OCI-LY3 (cell line): ENCODE data around the gene BICD1.
"Not testable (repeated sequence)": the region's sequence is repeated elsewhere in the genome, so short reads cannot be mapped to it uniquely, and the experiment has no call there.

Source experiments
- H2AFZ ChIP-seq: fragments of 200-600, 300-600 bp; shearing (Covaris generic); 2 replicates; pipeline ENCODE4 v1.6.0; 2014; ENCODE audit warnings: antibody characterized with exemption, low read depth, low read length
- H3K27ac ChIP-seq: fragments of 200-600, 300-600 bp; sonication (generic); 2 replicates; pipeline ENCODE4 v1.5.1; 2014; ENCODE audit warnings: mild to moderate bottlenecking, low read length, moderate library complexity, mixed read lengths
- H3K27me3 ChIP-seq: fragments of 200-600, 300-600 bp; sonication (generic); 2 replicates; pipeline ENCODE4 v1.6.1; 2014; ENCODE audit warnings: low read depth, low read length, mixed read lengths
- H3K36me3 ChIP-seq: fragments of 200-600, 300-600 bp; sonication (generic); replicated peaks from 2 replicates; pipeline ENCODE3; 2014; ENCODE audit warnings: low read depth, low read length, mixed read lengths
- H3K4me1 ChIP-seq: fragments of 300-600, 200-600 bp; sonication (generic); 2 replicates; pipeline ENCODE4 v1.6.1; 2014; ENCODE audit warnings: low read length, mixed read lengths
- H3K4me2 ChIP-seq: fragments of 200-600, 300-600 bp; sonication (generic); 2 replicates; pipeline ENCODE4 v1.6.1; 2014; ENCODE audit warnings: low read length, mixed read lengths
- H3K4me3 ChIP-seq: fragments of 300-600, 200-600 bp; sonication (generic); 2 replicates; pipeline ENCODE4 v1.5.1; 2014; ENCODE audit warnings: antibody characterized with exemption, mild to moderate bottlenecking, low read length, moderate library complexity
- H3K79me2 ChIP-seq: fragments of 300-600, 200-600 bp; shearing (Covaris generic); 2 replicates; pipeline ENCODE4 v1.6.1; 2014; ENCODE audit warnings: mild to moderate bottlenecking, low read length, mixed read lengths
- H3K9ac ChIP-seq: fragments of 300-600, 200-600 bp; shearing (Covaris generic); 2 replicates; pipeline ENCODE4 v1.6.0; 2014; ENCODE audit warnings: mild to moderate bottlenecking, low read length, moderate library complexity
- H3K9me3 ChIP-seq: fragments of 200-600, 300-600 bp; shearing (Covaris generic); 2 replicates; pipeline ENCODE4 v1.6.1; 2014; ENCODE audit warnings: low read length, mixed read lengths; ENCODE audit not compliant: insufficient read depth
- H4K20me1 ChIP-seq: fragments of 200-600, 300-600 bp; sonication (generic); 2 replicates; pipeline ENCODE4 v1.6.1; 2016; ENCODE audit warnings: low read length, mixed read lengths; ENCODE audit not compliant: insufficient read depth
- CTCF ChIP-seq: fragments of 200-600, 300-600 bp; sonication (generic); IDR thresholded peaks from 2 replicates; pipeline ENCODE4 v1.5.1; 2014; ENCODE audit warnings: antibody characterized with exemption, low read length, low read depth
- EZH2phosphoT487 ChIP-seq: fragments of 200-600 bp; shearing (Covaris generic); IDR thresholded peaks from 2 replicates; pipeline ENCODE4 v1.6.1; 2018; ENCODE audit warnings: antibody characterized with exemption, mixed run types, low read depth

The BICD1 gene

GRCh38 chr12:32183650-32184049, 77.0 kb downstream of the BICD1 start:
- Histone ChIP-seq H3K9me3 (no peaks in the 10 kb centered on the region), H3K4me3 (no peak overlapping the region), H3K27me3 (no peaks in the 10 kb centered on the region), H3K9ac (no peak overlapping the region), H4K20me1 (no peaks in the 10 kb centered on the region), H3K36me3 (no peaks in the 10 kb centered on the region), H3K4me1 (no peaks in the 10 kb centered on the region), H2AFZ (no peak overlapping the region), H3K4me2 (no peak overlapping the region), H3K27ac (no peak overlapping the region), H3K79me2 (no peaks in the 10 kb centered on the region)
- TF ChIP-seq CTCF, result no peak
- TF ChIP-seq EZH2phosphoT487, result no peak

GRCh38 chr12:32187127-32187526, 80.5 kb downstream of the BICD1 start:
- H4K20me1 ChIP-seq, H3K9ac ChIP-seq, H3K79me2 ChIP-seq, H3K27ac ChIP-seq, H3K27me3 ChIP-seq, H3K4me2 ChIP-seq, H3K4me1 ChIP-seq, H3K9me3 ChIP-seq, H3K4me3 ChIP-seq, H2AFZ ChIP-seq, H3K36me3 ChIP-seq: not testable (repeated sequence)

- Histone ChIP-seq H3K4me3 (no peak overlapping the region), H3K4me1 (peaks cover 2% of the 10 kb centered on the region), H3K27ac (no peak overlapping the region), H3K27me3 (no peaks in the 10 kb centered on the region), H2AFZ (no peak overlapping the region), H3K79me2 (no peaks in the 10 kb centered on the region), H3K36me3 (no peaks in the 10 kb centered on the region), H4K20me1 (no peaks in the 10 kb centered on the region), H3K9ac (no peak overlapping the region), H3K4me2 (no peak overlapping the region), H3K9me3 (0 out of 2 replicates have a peak, but pooled peaks cover 6% of the 10 kb centered on the region)
- TF ChIP-seq CTCF (no peak), EZH2phosphoT487 (no peak)
These were observed 84.8 kb downstream of the BICD1 start for GRCh38 chr12:32191445-32191844.

GRCh38 chr12:32196250-32197198, 89.9 kb downstream of the BICD1 start:
- Histone ChIP-seq H3K9me3 (peaks cover 10% of the 10 kb centered on the region; the same call in 1 of the 2 replicates), H3K27ac (no peak overlapping the region), H3K4me3 (no peak overlapping the region), H2AFZ (no peak overlapping the region), H3K4me2 (0 out of 2 replicates have a peak overlapping the region, but pooled peaks have one; percentile 18), H3K36me3 (peaks cover 3% of the 10 kb centered on the region), H3K27me3 (no peaks in the 10 kb centered on the region), H3K9ac (no peak overlapping the region), H4K20me1 (no peaks in the 10 kb centered on the region), H3K4me1 (peaks cover 6% of the 10 kb centered on the region), H3K79me2 (no peaks in the 10 kb centered on the region)
- TF ChIP-seq EZH2phosphoT487 (no peak), CTCF (no peak)
